Activated CD4-positive, alpha-beta T cell treated with anti-CD3 and anti-CD28 coated beads for 36 hours (primary cell): Measurements from ENCODE around the gene TTLL11. TPM values are rescaled to one million over a fixed set of nuclear protein-coding genes. Genes with fewer than 3 reads are reported as not detected.
"Not testable (repeated sequence)": the region's sequence is repeated elsewhere in the genome, so short reads cannot be mapped to it uniquely, and the experiment has no call there.

Experiments used
- ATAC-seq: fragments of 200-7000 bp; cut with Tn5 transposase; one replicate; pipeline ENCODE4 v1.10.0; 2021; ENCODE audit warnings: mild to moderate bottlenecking, moderate library complexity
- CTCF ChIA-PET: fragments of 350-600 bp; sonication (Branson Sonifier 250); formaldehyde crosslinking; loops from one replicate; lab custom pipeline; 2021; ENCODE audit warnings: antibody characterized with exemption; lab: Charles Lee
- POLR2A ChIA-PET: fragments of 350-600 bp; sonication (Branson Sonifier 250); formaldehyde crosslinking; loops from one replicate; lab custom pipeline; 2021; ENCODE audit warnings: antibody characterized with exemption, inconsistent platforms; lab: Charles Lee
- DNase-seq: peaks from one replicate; pipeline ENCODE4 v3.0.0-alpha.2; 2020
- H3K27ac Mint-ChIP-seq: one replicate; pipeline ENCODE4 v1.8.0; 2021; ENCODE audit warnings: mixed read lengths
- H3K27me3 Mint-ChIP-seq: one replicate; pipeline ENCODE4 v1.8.0; 2021; ENCODE audit warnings: mixed read lengths
- H3K36me3 Mint-ChIP-seq: one replicate; pipeline ENCODE4 v1.8.0; 2021; ENCODE audit warnings: low read depth, mixed read lengths
- H3K4me1 Mint-ChIP-seq: one replicate; pipeline ENCODE4 v1.8.0; 2021; ENCODE audit warnings: mixed read lengths
- H3K4me3 Mint-ChIP-seq: one replicate; pipeline ENCODE4 v1.8.0; 2021; ENCODE audit warnings: mild to moderate bottlenecking, moderate library complexity, mixed read lengths
- H3K9me3 Mint-ChIP-seq: one replicate; pipeline ENCODE4 v1.8.0; 2021; ENCODE audit warnings: low read depth, mixed read lengths
- intact Hi-C, 2 experiments: fragments of 100-400 bp; cut with DNase I in 1 of 2; cut with micrococcal nuclease in 1 of 2; formaldehyde crosslinking; loops; one replicate each; pipeline versions ENCODE4 v1.14.2 to v1.15.1; 2022 to 2024; cut with DNase I, micrococcal nuclease
- total RNA-seq, 2 experiments: library from RNA; stranded (reverse); gene quantifications; one replicate each; pipeline ENCODE4 v1.2.3, GENCODE V29; 2021

The TTLL11 gene
- total RNA-seq, 2 experiments from 2014 or later: 1.3 to 1.8 TPM

GRCh38 chr9:121909111-121909510 is 184.0 kb downstream of the TTLL11 start:
- intact Hi-C loops: no loop called here
- DNase-seq: no peak
- POLR2A ChIA-PET: no interaction called here
- Mint-ChIP-seq H3K27me3 (no peaks in the 10 kb centered on the region), H3K9me3 (no peaks in the 10 kb centered on the region), H3K27ac (no peak overlapping the region), H3K4me1 (no peaks in the 10 kb centered on the region), H3K36me3 (no peaks in the 10 kb centered on the region), H3K4me3 (no peak overlapping the region)
- CTCF ChIA-PET: no interaction called here
- ATAC-seq: no peak

GRCh38 chr9:121906074-121906870 is 186.8 kb downstream of the TTLL11 start:
- no peaks in the 10 kb centered on the region for H3K36me3 Mint-ChIP-seq
- intact Hi-C loops: no loop called here
- no peak overlapping the region for H3K27ac Mint-ChIP-seq
- ChIA-PET POLR2A (no interaction called here), CTCF (interaction anchor here (0.8 kb wide), 1 partner anchor 15 kb away, joined by 3 read pairs; no protein-coding TSS in a partner anchor)
- no peaks in the 10 kb centered on the region for H3K4me1 Mint-ChIP-seq
- no peaks in the 10 kb centered on the region for H3K9me3 Mint-ChIP-seq
- no peak overlapping the region for H3K4me3 Mint-ChIP-seq
- DNase-seq: no peak
- ATAC-seq: no peak
- no peaks in the 10 kb centered on the region for H3K27me3 Mint-ChIP-seq

- Mint-ChIP-seq H3K27me3 (no peaks in the 10 kb centered on the region), H3K9me3 (peaks cover 4% of the 10 kb centered on the region), H3K27ac (no peak overlapping the region), H3K36me3 (no peaks in the 10 kb centered on the region), H3K4me3 (no peak overlapping the region), H3K4me1 (no peaks in the 10 kb centered on the region)
- intact Hi-C loops: loop anchor here in 1 of 2 experiments (5.0 kb wide), 1 partner anchor 75 kb away; no protein-coding TSS in a partner anchor
- CTCF ChIA-PET: interaction anchor here (0.8 to 1.3 kb wide), 2 partner anchors 68 to 91 kb away, joined by 3 read pairs; no protein-coding TSS in a partner anchor
- POLR2A ChIA-PET: no interaction called here
- DNase-seq (no peak), ATAC-seq (no peak)
These were observed 190.5 kb downstream of the TTLL11 start for GRCh38 chr9:121902461-121903135.

GRCh38 chr9:121901616-121902015 is 191.5 kb downstream of the TTLL11 start:
- POLR2A ChIA-PET: no interaction called here

GRCh38 chr9:121900163-121900562 is 192.9 kb downstream of the TTLL11 start:
- intact Hi-C loops: loop anchor here in 1 of 2 experiments (5.0 kb wide), 1 partner anchor 77 kb away; no protein-coding TSS in a partner anchor
- ATAC-seq (no peak), DNase-seq (no peak)
- H3K27me3 Mint-ChIP-seq: no peaks in the 10 kb centered on the region
- H3K9me3 Mint-ChIP-seq: peaks cover 4% of the 10 kb centered on the region
- ChIA-PET CTCF (no interaction called here), POLR2A (no interaction called here)
- no peaks in the 10 kb centered on the region for H3K4me1 Mint-ChIP-seq
- H3K4me3 Mint-ChIP-seq: no peak overlapping the region
- H3K27ac Mint-ChIP-seq: no peak overlapping the region
- no peaks in the 10 kb centered on the region for H3K36me3 Mint-ChIP-seq

More at GRCh38 chr9:121901616-121902015, 191.5 kb downstream of the TTLL11 start:
- H3K9me3 Mint-ChIP-seq: peaks cover 4% of the 10 kb centered on the region
- no peak overlapping the region for H3K4me3 Mint-ChIP-seq
- DNase-seq: no peak
- no peak overlapping the region for H3K27ac Mint-ChIP-seq
- no peak for ATAC-seq
- H3K36me3 Mint-ChIP-seq: no peaks in the 10 kb centered on the region
- CTCF ChIA-PET: no interaction called here
- H3K4me1 Mint-ChIP-seq: no peaks in the 10 kb centered on the region
- intact Hi-C loops: loop anchor here in 1 of 2 experiments (5.0 kb wide), 1 partner anchor 76 kb away; no protein-coding TSS in a partner anchor
- H3K27me3 Mint-ChIP-seq: no peaks in the 10 kb centered on the region

- Mint-ChIP-seq H3K4me3 (no peak overlapping the region), H3K36me3 (no peaks in the 10 kb centered on the region), H3K27me3 (no peaks in the 10 kb centered on the region), H3K27ac (no peak overlapping the region), H3K9me3 (peaks cover 4% of the 10 kb centered on the region), H3K4me1 (no peaks in the 10 kb centered on the region)
- DNase-seq (no peak), ATAC-seq (no peak)
- intact Hi-C loops: no loop called here
- CTCF ChIA-PET: no interaction called here
- POLR2A ChIA-PET: no interaction called here
These were observed 194.3 kb downstream of the TTLL11 start for GRCh38 chr9:121898856-121899255.

GRCh38 chr9:121897140-121897539 is 196.0 kb downstream of the TTLL11 start:
- DNase-seq (no peak), ATAC-seq (no peak)
- no peak overlapping the region for H3K27ac Mint-ChIP-seq
- no peaks in the 10 kb centered on the region for H3K36me3 Mint-ChIP-seq
- intact Hi-C loops: no loop called here
- H3K9me3 Mint-ChIP-seq: peaks cover 4% of the 10 kb centered on the region
- ChIA-PET CTCF (no interaction called here), POLR2A (no interaction called here)
- no peak overlapping the region for H3K4me3 Mint-ChIP-seq
- no peaks in the 10 kb centered on the region for H3K4me1 Mint-ChIP-seq
- H3K27me3 Mint-ChIP-seq: no peaks in the 10 kb centered on the region

- intact Hi-C loops: no loop called here
- DNase-seq (no peak), ATAC-seq (no peak)
- Mint-ChIP-seq H3K36me3 (no peaks in the 10 kb centered on the region), H3K4me3 (no peak overlapping the region), H3K4me1 (no peaks in the 10 kb centered on the region), H3K27me3 (no peaks in the 10 kb centered on the region), H3K27ac (no peak overlapping the region), H3K9me3 (peaks cover 4% of the 10 kb centered on the region)
- CTCF ChIA-PET: no interaction called here
- POLR2A ChIA-PET: no interaction called here
These were observed 196.6 kb downstream of the TTLL11 start for GRCh38 chr9:121896545-121896943.

- H3K27me3 Mint-ChIP-seq: no peaks in the 10 kb centered on the region
- H3K36me3 Mint-ChIP-seq: no peaks in the 10 kb centered on the region
- no peak for ATAC-seq
- H3K4me1 Mint-ChIP-seq: no peaks in the 10 kb centered on the region
- ChIA-PET CTCF (no interaction called here), POLR2A (no interaction called here)
- no peak for DNase-seq
- no peak overlapping the region for H3K27ac Mint-ChIP-seq
- peaks cover 4% of the 10 kb centered on the region for H3K9me3 Mint-ChIP-seq
- H3K4me3 Mint-ChIP-seq: no peak overlapping the region
- intact Hi-C loops: no loop called here
These were observed 197.1 kb downstream of the TTLL11 start for GRCh38 chr9:121895818-121896544.

- peaks cover 2% of the 10 kb centered on the region for H3K9me3 Mint-ChIP-seq
- H3K4me1 Mint-ChIP-seq: no peaks in the 10 kb centered on the region
- ATAC-seq (no peak), DNase-seq (no peak)
- POLR2A ChIA-PET: no interaction called here
- H3K4me3 Mint-ChIP-seq: no peak overlapping the region
- no peaks in the 10 kb centered on the region for H3K27me3 Mint-ChIP-seq
- H3K27ac Mint-ChIP-seq: no peak overlapping the region
- CTCF ChIA-PET: no interaction called here
- intact Hi-C loops: no loop called here
- H3K36me3 Mint-ChIP-seq: no peaks in the 10 kb centered on the region
These were observed 197.8 kb downstream of the TTLL11 start for GRCh38 chr9:121895358-121895757.

GRCh38 chr9:121894380-121894779 is 198.7 kb downstream of the TTLL11 start:
- intact Hi-C loops, POLR2A ChIA-PET, H3K36me3 Mint-ChIP-seq, DNase-seq, H3K27ac Mint-ChIP-seq, H3K4me3 Mint-ChIP-seq, ATAC-seq, H3K27me3 Mint-ChIP-seq, CTCF ChIA-PET, H3K4me1 Mint-ChIP-seq, H3K9me3 Mint-ChIP-seq: not testable (repeated sequence)
